Calu3 (cell line): Measurements from ENCODE around the gene KRTAP3-1. TPM values are rescaled to one million over a fixed set of nuclear protein-coding genes. Genes with fewer than 3 reads are reported as not detected.
"Not testable (repeated sequence)": the region's sequence is repeated elsewhere in the genome, so short reads cannot be mapped to it uniquely, and the experiment has no call there.

Experiments
- BruUV-seq: library from RNA; stranded (reverse); fragments of 400-500 nt; replicated peaks from 2 replicates; lab custom pipeline; 2021; lab: Mats Ljungman, UMichigan
- CTCF ChIA-PET: fragments of 300-600 bp; sonication (Branson Sonifier 250); formaldehyde crosslinking; loops from one replicate; lab custom pipeline; 2022; ENCODE audit warnings: antibody characterized with exemption; lab: Charles Lee
- DNase-seq: peaks from one replicate; pipeline ENCODE4 v3.0.0; 2022
- H3K27ac Mint-ChIP-seq: one replicate; pipeline ENCODE4 v1.8.0; 2022; ENCODE audit warnings: mixed read lengths; ENCODE audit not compliant: unreplicated experiment
- H3K27me3 Mint-ChIP-seq: one replicate; pipeline ENCODE4 v1.8.0; 2022; ENCODE audit warnings: mixed read lengths; ENCODE audit not compliant: unreplicated experiment
- H3K36me3 Mint-ChIP-seq: one replicate; pipeline ENCODE4 v1.8.0; 2022; ENCODE audit warnings: mild to moderate bottlenecking, moderate library complexity, mixed read lengths; ENCODE audit not compliant: insufficient read depth, unreplicated experiment
- H3K4me1 Mint-ChIP-seq: one replicate; pipeline ENCODE4 v1.8.0; 2022; ENCODE audit warnings: mild to moderate bottlenecking, low read depth, mixed read lengths; ENCODE audit not compliant: unreplicated experiment
- H3K4me3 Mint-ChIP-seq: one replicate; pipeline ENCODE4 v1.8.0; 2022; ENCODE audit warnings: mild to moderate bottlenecking, low read depth, moderate library complexity, mixed read lengths; ENCODE audit not compliant: unreplicated experiment
- H3K9me3 Mint-ChIP-seq: one replicate; pipeline ENCODE4 v1.8.0; 2022; ENCODE audit warnings: low read depth, mixed read lengths; ENCODE audit not compliant: unreplicated experiment
- CTCF ChIP-seq: fragments of 200-600 bp; IDR thresholded peaks from one replicate; pipeline ENCODE4 v1.8.0; 2022; ENCODE audit warnings: antibody characterized with exemption; ENCODE audit not compliant: unreplicated experiment
- intact Hi-C: fragments of 100-400 bp; cut with micrococcal nuclease; formaldehyde crosslinking; loops from one replicate; pipeline ENCODE4 v1.10.0; 2022; ENCODE audit not compliant: unreplicated experiment
- total RNA-seq: library from RNA; stranded (reverse); gene quantifications from 2 replicates; pipeline ENCODE4 v1.2.3, GENCODE V29; 2022

The KRTAP3-1 gene
- total RNA-seq, 1 experiment from 2014 or later, result not detected

GRCh38 chr17:41002814-41003213 lies 6.1 kb downstream of the KRTAP3-1 start:
- H3K36me3 Mint-ChIP-seq, result no peaks in the 10 kb centered on the region
- intact Hi-C loops, result loop anchor here (5.0 kb wide), 1 partner anchor 39 kb away; the partner anchor contains the start of gene KRTAP1-1
- H3K4me3 Mint-ChIP-seq, result no peak overlapping the region
- no peaks in the 10 kb centered on the region for H3K9me3 Mint-ChIP-seq
- peaks cover 30% of the 10 kb centered on the region for H3K4me1 Mint-ChIP-seq
- CTCF ChIA-PET, result interaction anchor here (0.6 to 0.7 kb wide), 2 partner anchors 46 to 68 kb away, joined by 3 to 4 read pairs; no protein-coding TSS in a partner anchor
- DNase-seq, result no peak
- BruUV-seq, result no TSS peak
- H3K27ac Mint-ChIP-seq, result peak overlapping the region; percentile 40
- no peak for TF ChIP-seq CTCF
- H3K27me3 Mint-ChIP-seq, result no peaks in the 10 kb centered on the region

- no peak overlapping the region for H3K4me3 Mint-ChIP-seq
- no peaks in the 10 kb centered on the region for H3K36me3 Mint-ChIP-seq
- TF ChIP-seq CTCF, result no peak
- H3K27me3 Mint-ChIP-seq, result no peaks in the 10 kb centered on the region
- intact Hi-C loops, result loop anchor here (5.0 kb wide), 1 partner anchor 41 kb away; the partner anchor contains the start of gene KRTAP1-1
- no TSS peak for BruUV-seq
- CTCF ChIA-PET, result interaction anchor here (0.5 to 0.6 kb wide), 2 partner anchors 700 to 1164 kb away, joined by 3 to 4 read pairs; no protein-coding TSS in a partner anchor
- peaks cover 30% of the 10 kb centered on the region for H3K4me1 Mint-ChIP-seq
- no peak for DNase-seq
- no peak overlapping the region for H3K27ac Mint-ChIP-seq
- no peaks in the 10 kb centered on the region for H3K9me3 Mint-ChIP-seq
Measured at GRCh38 chr17:41001795-41002194, 7.1 kb downstream of the KRTAP3-1 start.

- BruUV-seq, H3K27me3 Mint-ChIP-seq, H3K36me3 Mint-ChIP-seq, H3K4me3 Mint-ChIP-seq, DNase-seq, H3K9me3 Mint-ChIP-seq, intact Hi-C loops, H3K27ac Mint-ChIP-seq: not testable (repeated sequence)
- CTCF ChIA-PET, result interaction anchor here (1.1 kb wide), 1 partner anchor 181 kb away, joined by 3 read pairs; no protein-coding TSS in a partner anchor
- peaks cover 30% of the 10 kb centered on the region for H3K4me1 Mint-ChIP-seq
Measured at GRCh38 chr17:40999563-40999962, 9.4 kb downstream of the KRTAP3-1 start, which contains the start of gene KRTAP3-2. Gene KRTAP3-2 (minus strand): TSS chr17:40999906. CDS start chr17:40999853, 53 bp downstream.

- CTCF ChIA-PET, result interaction anchor here (1.1 to 2.2 kb wide), 3 partner anchors 12 to 29 kb away, joined by 3 to 5 read pairs (median 4); partner anchors contain the start of gene KRTAP3-1
- Mint-ChIP-seq H3K4me1 (peaks cover 16% of the 10 kb centered on the region), H3K27ac (no peak overlapping the region), H3K27me3 (no peaks in the 10 kb centered on the region), H3K4me3 (no peak overlapping the region), H3K9me3 (peaks cover 2% of the 10 kb centered on the region), H3K36me3 (no peaks in the 10 kb centered on the region)
- no peak for DNase-seq
- TF ChIP-seq CTCF, result no peak
- no TSS peak for BruUV-seq
- intact Hi-C loops, result no loop called here
Measured at GRCh38 chr17:40997361-40997760, 11.6 kb downstream of the KRTAP3-1 start.

GRCh38 chr17:40996829-40997228 lies 12.1 kb downstream of the KRTAP3-1 start:
- no peak for DNase-seq
- no peaks in the 10 kb centered on the region for H3K36me3 Mint-ChIP-seq
- CTCF ChIA-PET, result interaction anchor here (0.5 to 2.2 kb wide), 7 partner anchors 13 to 1769 kb away, joined by 3 to 5 read pairs (median 4); partner anchors contain the start of gene KRTAP3-1
- H3K27ac Mint-ChIP-seq, result no peak overlapping the region
- H3K4me3 Mint-ChIP-seq, result no peak overlapping the region
- H3K9me3 Mint-ChIP-seq, result peaks cover 2% of the 10 kb centered on the region
- intact Hi-C loops, result no loop called here
- H3K27me3 Mint-ChIP-seq, result no peaks in the 10 kb centered on the region
- TF ChIP-seq CTCF, result no peak
- no TSS peak for BruUV-seq
- peaks cover 16% of the 10 kb centered on the region for H3K4me1 Mint-ChIP-seq
